Fibroblast of mammary gland (primary cell): Measurements from ENCODE around the gene UBP1.
"Not testable (repeated sequence)": the region's sequence is repeated elsewhere in the genome, so short reads cannot be mapped to it uniquely, and the experiment has no call there.

Source experiments
- DNase-seq: peaks from one replicate; pipeline ENCODE4 v3.0.0-alpha.2; 2010; ENCODE audit warnings: low read depth
- H3K4me3 ChIP-seq: 2 replicates; pipeline ENCODE4 v1.5.1; 2011; ENCODE audit warnings: low read depth, mild to moderate bottlenecking, low read length, moderate library complexity; ENCODE audit not compliant: control insufficient read depth
- TF ChIP-seq, protein P1 (sequence below): conservative IDR thresholded peaks from 2 replicates; pipeline ENCODE4 v1.5.1; 2011; ENCODE audit warnings: low read depth, low read length, inconsistent platforms; ENCODE audit not compliant: control insufficient read depth, insufficient read depth

The UBP1 gene

DNA sequence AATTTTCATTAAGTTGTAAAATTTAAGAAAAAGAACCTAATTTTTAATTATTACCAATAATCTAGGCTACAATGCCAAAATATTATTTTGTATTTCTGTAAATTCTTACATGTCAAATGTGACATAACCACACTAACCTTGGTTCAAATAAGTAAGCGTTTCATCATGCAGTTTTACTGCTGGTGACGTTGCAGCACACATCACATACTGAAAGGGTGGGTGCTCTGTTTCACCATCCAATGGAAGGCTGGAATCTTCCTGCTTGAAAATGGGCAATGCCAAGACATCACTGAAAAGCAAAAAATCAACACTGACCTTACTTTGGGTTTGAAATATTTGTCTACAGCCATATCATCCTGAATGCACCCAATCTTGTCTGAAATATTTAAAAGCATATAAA, 14.8 kb downstream of the UBP1 start:
- DNase-seq = no peak
- no peak overlapping the region for H3K4me3 ChIP-seq
- TF ChIP-seq, protein P1, sequence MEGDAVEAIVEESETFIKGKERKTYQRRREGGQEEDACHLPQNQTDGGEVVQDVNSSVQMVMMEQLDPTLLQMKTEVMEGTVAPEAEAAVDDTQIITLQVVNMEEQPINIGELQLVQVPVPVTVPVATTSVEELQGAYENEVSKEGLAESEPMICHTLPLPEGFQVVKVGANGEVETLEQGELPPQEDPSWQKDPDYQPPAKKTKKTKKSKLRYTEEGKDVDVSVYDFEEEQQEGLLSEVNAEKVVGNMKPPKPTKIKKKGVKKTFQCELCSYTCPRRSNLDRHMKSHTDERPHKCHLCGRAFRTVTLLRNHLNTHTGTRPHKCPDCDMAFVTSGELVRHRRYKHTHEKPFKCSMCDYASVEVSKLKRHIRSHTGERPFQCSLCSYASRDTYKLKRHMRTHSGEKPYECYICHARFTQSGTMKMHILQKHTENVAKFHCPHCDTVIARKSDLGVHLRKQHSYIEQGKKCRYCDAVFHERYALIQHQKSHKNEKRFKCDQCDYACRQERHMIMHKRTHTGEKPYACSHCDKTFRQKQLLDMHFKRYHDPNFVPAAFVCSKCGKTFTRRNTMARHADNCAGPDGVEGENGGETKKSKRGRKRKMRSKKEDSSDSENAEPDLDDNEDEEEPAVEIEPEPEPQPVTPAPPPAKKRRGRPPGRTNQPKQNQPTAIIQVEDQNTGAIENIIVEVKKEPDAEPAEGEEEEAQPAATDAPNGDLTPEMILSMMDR = no peak

DNA sequence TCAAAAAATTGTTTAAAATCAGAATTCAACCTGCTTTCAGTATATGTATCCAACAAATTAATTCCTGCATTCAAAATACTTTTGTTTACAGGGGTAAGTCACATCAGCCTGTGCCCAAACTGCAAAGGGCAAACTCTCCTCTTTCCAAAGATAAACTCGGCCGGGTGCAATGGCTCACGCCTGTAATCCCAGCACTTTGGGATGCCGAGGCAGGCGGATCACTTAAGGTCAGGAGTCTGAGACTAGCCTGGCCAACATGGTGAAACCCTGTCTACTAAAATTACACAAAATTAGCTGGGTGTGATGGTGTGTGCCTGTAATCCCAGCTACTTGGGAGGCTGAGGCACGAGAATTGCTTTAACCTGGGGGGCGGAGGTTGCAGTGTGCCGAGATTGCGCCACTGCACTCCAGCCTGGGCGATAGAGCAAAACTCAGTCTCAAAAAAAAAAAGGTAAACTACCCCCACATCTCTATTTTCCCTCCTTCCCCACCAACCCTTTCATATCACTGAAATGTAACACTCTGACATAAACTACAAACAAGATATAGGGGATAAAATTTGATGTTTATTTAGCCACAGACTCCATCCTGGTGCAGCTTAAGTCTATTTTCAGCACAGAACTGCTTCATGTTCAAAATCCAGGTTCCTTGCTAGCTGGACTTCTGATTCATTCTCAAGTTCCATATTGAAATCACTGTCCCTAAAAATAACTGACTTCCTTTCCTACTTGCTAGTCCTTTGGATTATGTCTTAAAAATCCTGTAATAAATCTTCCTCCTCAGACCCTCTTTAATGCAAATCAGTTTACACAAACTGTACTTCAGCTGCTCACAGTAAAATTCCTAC, 15.4 kb downstream of the UBP1 start:
- TF ChIP-seq, protein P1 = no peak
- no peak for DNase-seq
- no peak overlapping the region for H3K4me3 ChIP-seq

DNA sequence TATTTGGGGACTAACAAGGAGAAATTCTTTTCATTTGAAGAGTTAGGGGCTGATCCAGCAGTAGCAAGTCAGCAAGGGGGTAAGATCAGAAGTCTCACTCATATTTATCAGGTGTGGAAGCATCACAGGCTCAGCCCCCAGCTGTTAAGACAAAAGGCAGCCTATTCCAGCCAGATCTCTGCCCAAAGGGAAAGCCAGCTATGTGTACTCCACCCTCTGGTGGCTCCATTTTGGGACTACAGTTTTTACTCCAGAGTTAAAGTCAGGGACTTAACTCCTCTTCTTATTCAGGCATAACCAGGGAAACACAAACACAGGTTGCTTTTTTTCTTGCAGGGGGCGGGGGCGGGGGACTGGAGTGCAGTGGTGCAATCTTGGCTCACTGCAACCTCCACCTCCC, 19.2 kb downstream of the UBP1 start:
- H3K4me3 ChIP-seq = no peak overlapping the region
- TF ChIP-seq, protein P1 = no peak
- no peak for DNase-seq

DNA sequence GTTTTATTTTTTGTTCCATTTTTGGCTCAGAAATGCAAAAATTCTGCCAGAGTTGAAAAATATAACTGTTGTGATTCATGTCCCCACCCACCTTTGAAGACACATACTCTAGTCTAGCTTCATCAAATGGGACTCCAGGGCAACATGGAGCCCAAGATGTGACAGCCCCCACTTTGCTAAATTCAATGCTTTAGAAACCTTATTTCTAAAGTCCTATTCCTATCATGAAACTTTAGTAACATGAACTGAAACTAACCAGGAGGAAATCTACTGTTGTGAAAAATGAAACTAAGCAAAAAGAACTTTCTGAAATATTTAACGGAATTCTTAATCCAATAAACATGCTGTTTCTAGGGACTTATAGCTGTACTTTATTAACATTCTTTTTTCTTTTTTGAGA, 20.3 kb downstream of the UBP1 start:
- no peak for DNase-seq

DNA sequence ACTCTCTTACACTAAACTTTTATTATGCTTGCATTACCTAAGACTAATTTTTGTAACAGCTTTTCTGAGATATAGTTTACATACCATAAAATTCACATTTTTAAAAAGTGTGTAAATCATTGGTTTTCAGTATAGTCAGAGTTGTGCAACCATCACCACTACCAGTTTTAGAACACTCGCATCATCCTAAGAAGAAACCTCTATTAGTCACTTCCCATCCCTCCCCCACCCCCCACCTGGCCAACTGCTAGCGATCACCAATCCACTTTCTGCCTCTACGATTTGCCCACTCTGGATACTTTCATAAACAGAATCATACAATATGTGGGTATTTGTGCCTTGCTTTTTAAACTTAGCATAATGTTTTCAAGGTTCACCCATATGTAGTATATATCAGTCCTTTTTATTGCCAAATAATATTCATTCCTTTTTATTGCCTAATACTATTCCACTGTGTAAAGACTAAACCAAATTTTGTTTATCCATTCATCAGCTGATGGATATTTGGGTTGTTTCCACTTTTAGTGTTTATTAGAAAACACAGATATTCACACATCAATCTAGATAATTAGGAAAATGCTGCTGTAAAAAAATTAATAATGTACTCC, 23.0 kb downstream of the UBP1 start:
- DNase-seq = peak; percentile 68
- H3K4me3 ChIP-seq = no peak overlapping the region
- TF ChIP-seq, protein P1 = no peak

More for the DNA sequence above, 20.3 kb downstream of the UBP1 start:
- TF ChIP-seq, protein P1 = no peak
- no peak overlapping the region for H3K4me3 ChIP-seq

DNA sequence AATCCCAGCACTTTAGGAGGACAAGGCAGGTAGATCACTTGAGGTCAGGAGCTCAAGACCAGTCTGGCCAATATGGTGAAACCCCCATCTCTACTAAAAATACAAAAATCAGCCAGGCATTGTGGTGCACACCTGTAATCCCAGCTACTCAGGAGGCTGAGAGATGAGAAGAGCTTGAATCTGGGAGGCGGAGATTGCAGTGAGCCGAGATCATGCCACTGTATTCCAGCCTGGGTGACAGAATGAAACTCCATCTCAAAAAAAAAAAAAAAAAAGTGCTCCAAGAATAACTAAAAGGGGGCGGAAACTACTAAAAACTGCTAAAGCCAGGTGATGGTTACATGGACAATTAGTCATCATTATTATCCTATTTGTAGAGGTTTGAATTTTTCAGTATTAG, 29.4 kb downstream of the UBP1 start:
- not testable (repeated sequence) for H3K4me3 ChIP-seq, DNase-seq

DNA sequence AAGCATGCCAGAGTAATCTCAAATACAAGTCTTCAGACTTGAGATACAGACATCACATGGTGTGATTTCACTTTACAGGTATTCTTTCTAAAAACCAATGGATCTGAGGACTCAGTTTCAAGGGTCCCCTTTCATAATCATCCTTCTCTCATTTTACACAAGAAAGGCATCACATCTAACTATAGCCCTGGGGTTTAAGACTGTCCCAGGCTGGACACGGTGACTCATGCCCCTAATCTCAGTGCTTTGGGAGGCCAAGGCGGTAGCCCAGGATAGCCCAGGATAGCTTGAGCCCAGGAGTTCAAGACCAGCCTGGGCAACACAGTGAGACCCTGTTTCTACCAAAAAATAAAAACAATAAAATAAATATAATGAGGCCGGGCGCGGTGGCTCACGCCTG, 36.4 kb downstream of the UBP1 start:
- no peak for DNase-seq
- H3K4me3 ChIP-seq = no peak overlapping the region
- TF ChIP-seq, protein P1 = no peak
